ENCODE results near the gene GABPB1.

Gene GABPB1

GRCh38 chr15:50312636-50313035 lies 42.4 kb downstream of the GABPB1 start:
- TF ChIP-seq EZH2phosphoT487 (IDR thresholded peaks at IDR 0.05; ENCODE audit: borderline replicate concordance) (no peak), CTCF (conservative IDR thresholded peaks at IDR 0.05; ENCODE audit: low read length) (no peak)
- Histone ChIP-seq H4K20me1 (ENCODE audit: insufficient read depth, low read length, poor library complexity, severe bottlenecking) (peaks cover 20% of the 10 kb centered on the region), H3K36me3 (ENCODE audit: insufficient read depth, low read length) (peaks cover 17% of the 10 kb centered on the region), H3F3A (ENCODE audit: low read depth) (0 out of 2 replicates have a peak, but pooled peaks cover 3% of the 10 kb centered on the region), H3K9me2 (replicated peaks; ENCODE audit: low read depth, low read length) (no peaks in the 10 kb centered on the region), H3K9ac (ENCODE audit: low read depth, low read length, poor library complexity, severe bottlenecking) (no peak overlapping the region), H3K79me2 (ENCODE audit: insufficient read depth, low read length) (peaks cover 59% of the 10 kb centered on the region), H3K27me3 (ENCODE audit: insufficient read depth, low read length, poor library complexity, severe bottlenecking) (no peaks in the 10 kb centered on the region), H3K4me2 (ENCODE audit: low read depth, low read length, poor library complexity, severe bottlenecking) (no peak overlapping the region), H3K9me3 (ENCODE audit: insufficient read depth, low read depth, low read length) (peaks cover 9% of the 10 kb centered on the region; the same call in 1 of the 2 replicates), H3K4me1 (ENCODE audit: insufficient read depth, low read length, poor library complexity, severe bottlenecking) (peaks cover 10% of the 10 kb centered on the region), H3K4me3 (ENCODE audit: low read length, poor library complexity, severe bottlenecking) (no peak overlapping the region), H2AFZ (ENCODE audit: low read length) (no peak overlapping the region)

DNA sequence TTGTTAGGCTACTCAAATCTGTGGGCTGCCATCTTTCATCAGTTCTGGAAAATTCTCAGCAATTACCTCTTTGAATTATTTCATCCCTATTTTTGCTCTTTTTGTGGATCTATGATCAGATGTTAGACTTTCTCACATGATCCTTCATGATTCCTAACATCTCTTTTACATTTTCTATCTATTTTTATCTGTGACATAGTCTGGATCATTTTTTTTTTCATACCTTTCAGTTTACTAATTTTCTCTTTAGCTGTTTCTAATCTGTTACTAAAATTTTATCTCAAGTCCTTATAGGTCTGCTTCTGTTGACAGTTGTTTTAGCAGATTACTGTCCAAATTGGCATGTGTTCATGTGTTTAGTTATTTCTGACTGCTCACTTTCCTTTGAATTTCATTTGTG lies 47.2 kb downstream of the GABPB1 start:
- Histone ChIP-seq H3K4me3 (ENCODE audit: low read length, poor library complexity, severe bottlenecking) (no peak overlapping the region), H3K9me3 (ENCODE audit: insufficient read depth, low read depth, low read length) (peaks cover 18% of the 10 kb centered on the region; the same call in 1 of the 2 replicates), H2AFZ (ENCODE audit: low read length) (no peak overlapping the region), H3K4me2 (ENCODE audit: low read depth, low read length, poor library complexity, severe bottlenecking) (no peak overlapping the region), H3K36me3 (ENCODE audit: insufficient read depth, low read length) (peaks cover 54% of the 10 kb centered on the region), H3K9me2 (replicated peaks; ENCODE audit: low read depth, low read length) (no peaks in the 10 kb centered on the region), H3K79me2 (ENCODE audit: insufficient read depth, low read length) (peaks cover 39% of the 10 kb centered on the region; the same call in 1 of the 2 replicates), H3K9ac (ENCODE audit: low read depth, low read length, poor library complexity, severe bottlenecking) (no peak overlapping the region), H3K4me1 (ENCODE audit: insufficient read depth, low read length, poor library complexity, severe bottlenecking) (peaks cover 7% of the 10 kb centered on the region), H3F3A (ENCODE audit: low read depth) (0 out of 2 replicates have a peak, but pooled peaks cover 3% of the 10 kb centered on the region), H4K20me1 (ENCODE audit: insufficient read depth, low read length, poor library complexity, severe bottlenecking) (no peaks in the 10 kb centered on the region), H3K27me3 (ENCODE audit: insufficient read depth, low read length, poor library complexity, severe bottlenecking) (no peaks in the 10 kb centered on the region)
- TF ChIP-seq EZH2phosphoT487 (IDR thresholded peaks at IDR 0.05; ENCODE audit: borderline replicate concordance), result no peak
- TF ChIP-seq CTCF (conservative IDR thresholded peaks at IDR 0.05; ENCODE audit: low read length), result no peak

DNA sequence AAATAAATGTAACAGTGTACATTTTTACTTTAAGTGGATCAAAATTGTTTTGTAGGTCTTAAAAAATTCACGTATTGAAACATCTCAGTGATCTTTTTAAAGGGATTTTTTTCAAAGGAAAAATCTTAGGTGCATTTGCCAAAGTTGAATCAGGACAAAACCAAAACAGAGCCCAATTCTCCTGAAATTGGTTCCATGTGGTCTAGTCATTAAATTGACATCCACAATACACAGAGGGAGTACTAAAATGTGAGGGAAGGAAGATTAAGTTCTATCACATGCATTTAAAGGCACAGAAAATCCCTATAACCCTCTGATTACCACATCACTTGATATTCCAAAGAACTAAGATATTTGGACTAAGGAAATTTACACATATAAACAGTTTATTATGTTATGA lies 50.2 kb downstream of the GABPB1 start:
- peaks cover 84% of the 10 kb centered on the region for H3K36me3 ChIP-seq (ENCODE audit: insufficient read depth, low read length)
- no peak for TF ChIP-seq EZH2phosphoT487 (IDR thresholded peaks at IDR 0.05; ENCODE audit: borderline replicate concordance)
- no peak for TF ChIP-seq CTCF (conservative IDR thresholded peaks at IDR 0.05; ENCODE audit: low read length)
- H3K27me3 ChIP-seq (ENCODE audit: insufficient read depth, low read length, poor library complexity, severe bottlenecking), result no peaks in the 10 kb centered on the region
- peaks cover 13% of the 10 kb centered on the region; the same call in 1 of the 2 replicates for H3K79me2 ChIP-seq (ENCODE audit: insufficient read depth, low read length)
- H3K9ac ChIP-seq (ENCODE audit: low read depth, low read length, poor library complexity, severe bottlenecking), result no peak overlapping the region
- no peak overlapping the region for H3K4me2 ChIP-seq (ENCODE audit: low read depth, low read length, poor library complexity, severe bottlenecking)
- 0 out of 2 replicates have a peak, but pooled peaks cover 3% of the 10 kb centered on the region for H3F3A ChIP-seq (ENCODE audit: low read depth)
- no peak overlapping the region for H2AFZ ChIP-seq (ENCODE audit: low read length)
- no peaks in the 10 kb centered on the region for H3K9me2 ChIP-seq (replicated peaks; ENCODE audit: low read depth, low read length)
- H3K9me3 ChIP-seq (ENCODE audit: insufficient read depth, low read depth, low read length), result peaks cover 18% of the 10 kb centered on the region; the same call in 1 of the 2 replicates
- no peaks in the 10 kb centered on the region for H3K4me1 ChIP-seq (ENCODE audit: insufficient read depth, low read length, poor library complexity, severe bottlenecking)
- H3K4me3 ChIP-seq (ENCODE audit: low read length, poor library complexity, severe bottlenecking), result no peak overlapping the region
- no peaks in the 10 kb centered on the region for H4K20me1 ChIP-seq (ENCODE audit: insufficient read depth, low read length, poor library complexity, severe bottlenecking)

All from Loucy (cell line).